WTC11 (cell line): ENCODE results near the gene USP38. TPM values are rescaled to one million over a fixed set of nuclear protein-coding genes. Genes with fewer than 3 reads are reported as not detected.

Experiments
- ATAC-seq: fragments of 200-7000 bp; cut with Tn5 transposase; 2 replicates; pipeline ENCODE4 v1.10.0; 2021; ENCODE audit warnings: mild to moderate bottlenecking, moderate library complexity
- CTCF ChIA-PET: fragments of 300-600 bp; sonication (Branson Sonifier 250); formaldehyde crosslinking; loops from one replicate; lab custom pipeline; 2021; ENCODE audit warnings: antibody characterized with exemption; lab: Charles Lee
- POLR2A ChIA-PET: fragments of 350-600 bp; sonication (Branson Sonifier 250); formaldehyde crosslinking; loops from one replicate; lab custom pipeline; 2021; ENCODE audit warnings: antibody characterized with exemption; lab: Charles Lee
- DNase-seq: peaks from one replicate; pipeline ENCODE4 v3.0.0; 2021; ENCODE audit warnings: low spot score
- H3K27ac Mint-ChIP-seq: 2 replicates; pipeline ENCODE4 v1.8.0; 2021; ENCODE audit warnings: mixed read lengths
- H3K27me3 Mint-ChIP-seq: 2 replicates; pipeline ENCODE4 v1.8.0; 2021; ENCODE audit warnings: low read depth, mild to moderate bottlenecking, moderate library complexity, mixed read lengths
- H3K36me3 Mint-ChIP-seq: 2 replicates; pipeline ENCODE4 v1.8.0; 2021; ENCODE audit warnings: mixed read lengths
- H3K4me1 Mint-ChIP-seq: 2 replicates; pipeline ENCODE4 v1.8.0; 2022; ENCODE audit warnings: mixed read lengths
- H3K4me3 Mint-ChIP-seq: 2 replicates; pipeline ENCODE4 v1.8.0; 2021; ENCODE audit warnings: mild to moderate bottlenecking, moderate library complexity, mixed read lengths
- H3K9me3 Mint-ChIP-seq: 2 replicates; pipeline ENCODE4 v1.8.0; 2021; ENCODE audit warnings: mixed read lengths
- FOXJ3 ChIP-seq: sonication (generic); formaldehyde crosslinking; IDR thresholded peaks from 2 replicates; pipeline ENCODE4 v1.9.0; 2021; ENCODE audit warnings: missing genetic modification reagents, mild to moderate bottlenecking, borderline replicate concordance
- FOXP1 ChIP-seq: sonication (generic); formaldehyde crosslinking; IDR thresholded peaks from 2 replicates; pipeline ENCODE4 v1.8.0; 2022; ENCODE audit warnings: missing genetic modification reagents, mild to moderate bottlenecking, moderate library complexity, borderline replicate concordance
- GABPB1 ChIP-seq: sonication (generic); formaldehyde crosslinking; IDR thresholded peaks from 2 replicates; pipeline ENCODE4 v1.8.1; 2023; ENCODE audit warnings: mild to moderate bottlenecking, missing genetic modification reagents
- IRF1 ChIP-seq: sonication (generic); formaldehyde crosslinking; IDR thresholded peaks from 2 replicates; pipeline ENCODE4 v1.8.0; 2023; ENCODE audit warnings: missing genetic modification reagents
- JAZF1 ChIP-seq: fragments of 250-450 bp; sonication (Bioruptor Pico); IDR thresholded peaks from 2 replicates; pipeline ENCODE4 v1.9.0; 2021; ENCODE audit warnings: moderate library complexity, mild to moderate bottlenecking, inconsistent platforms
- MLX ChIP-seq: sonication (generic); formaldehyde crosslinking; IDR thresholded peaks from 2 replicates; pipeline ENCODE4 v1.8.1; 2023; ENCODE audit warnings: mild to moderate bottlenecking, missing genetic modification reagents, moderate library complexity
- NFATC4 ChIP-seq: fragments of 250-450 bp; sonication (Bioruptor Pico); IDR thresholded peaks from 2 replicates; pipeline ENCODE4 v1.9.0; 2021; ENCODE audit warnings: mild to moderate bottlenecking
- NFYB ChIP-seq: sonication (generic); formaldehyde crosslinking; conservative IDR thresholded peaks from 2 replicates; pipeline ENCODE4 v1.8.0; 2022; ENCODE audit warnings: low read depth, missing genetic modification reagents
- NR1H2 ChIP-seq: sonication (generic); formaldehyde crosslinking; IDR thresholded peaks from 2 replicates; pipeline ENCODE4 v1.9.0; 2021; ENCODE audit warnings: mild to moderate bottlenecking, moderate library complexity, missing genetic modification reagents
- NR2C2 ChIP-seq: sonication (generic); formaldehyde crosslinking; IDR thresholded peaks from 2 replicates; pipeline ENCODE4 v1.8.0; 2022; ENCODE audit warnings: mild to moderate bottlenecking, missing genetic modification reagents
- RELA ChIP-seq: sonication (generic); formaldehyde crosslinking; IDR thresholded peaks from 2 replicates; pipeline ENCODE4 v1.8.1; 2022; ENCODE audit warnings: missing genetic modification reagents, mild to moderate bottlenecking, borderline replicate concordance
- SP1 ChIP-seq: sonication (generic); formaldehyde crosslinking; conservative IDR thresholded peaks from 2 replicates; pipeline ENCODE4 v1.8.1; 2022; ENCODE audit warnings: missing genetic modification reagents
- STAT6 ChIP-seq: sonication (generic); formaldehyde crosslinking; conservative IDR thresholded peaks from 2 replicates; pipeline ENCODE4 v1.8.1; 2023; ENCODE audit warnings: mild to moderate bottlenecking, low read depth, missing genetic modification reagents, moderate library complexity
- TEAD4 ChIP-seq: sonication (generic); formaldehyde crosslinking; IDR thresholded peaks from 2 replicates; pipeline ENCODE4 v1.8.0; 2022; ENCODE audit warnings: mild to moderate bottlenecking, missing genetic modification reagents
- ZBTB21 ChIP-seq: sonication (generic); formaldehyde crosslinking; IDR thresholded peaks from 2 replicates; pipeline ENCODE4 v1.8.1; 2023; ENCODE audit warnings: mild to moderate bottlenecking, missing genetic modification reagents, borderline replicate concordance
- ZNF138 ChIP-seq: sonication (generic); formaldehyde crosslinking; conservative IDR thresholded peaks from 2 replicates; pipeline ENCODE4 v1.8.1; 2022; ENCODE audit warnings: mild to moderate bottlenecking, moderate library complexity, missing genetic modification reagents
- ZNF396 ChIP-seq: fragments of 250-450 bp; sonication (Bioruptor Pico); IDR thresholded peaks from 2 replicates; pipeline ENCODE4 v1.8.0; 2021; ENCODE audit warnings: mild to moderate bottlenecking, moderate library complexity, borderline replicate concordance
- ZNF416 ChIP-seq: fragments of 250-450 bp; sonication (Bioruptor Pico); IDR thresholded peaks from 2 replicates; pipeline ENCODE4 v1.9.0; 2021; ENCODE audit warnings: mild to moderate bottlenecking, inconsistent platforms
- ZNF671 ChIP-seq: fragments of 250-450 bp; sonication (Bioruptor Pico); IDR thresholded peaks from 2 replicates; pipeline ENCODE4 v1.8.0; 2021; ENCODE audit warnings: mild to moderate bottlenecking
- total RNA-seq: library from RNA; stranded (reverse); gene quantifications from 3 replicates; pipeline ENCODE4 v1.2.3, GENCODE V29; 2021
- TF ChIP-seq, protein P1 (sequence below): fragments of 250-450 bp; sonication (Bioruptor Pico); IDR thresholded peaks from 2 replicates; pipeline ENCODE4 v1.9.0; 2021; ENCODE audit warnings: mild to moderate bottlenecking
- TF ChIP-seq, protein P2 (sequence below): fragments of 250-450 bp; sonication (Bioruptor Pico); IDR thresholded peaks from 2 replicates; pipeline ENCODE4 v1.9.0; 2021; ENCODE audit warnings: mild to moderate bottlenecking
- TF ChIP-seq, protein P3 (sequence below): sonication (generic); formaldehyde crosslinking; IDR thresholded peaks from 2 replicates; pipeline ENCODE4 v1.8.0; 2022; ENCODE audit warnings: mild to moderate bottlenecking, missing genetic modification reagents
- TF ChIP-seq, protein P4 (sequence below): sonication (generic); formaldehyde crosslinking; IDR thresholded peaks from 2 replicates; pipeline ENCODE4 v1.8.0; 2022; ENCODE audit warnings: missing genetic modification reagents

The USP38 gene
- total RNA-seq, 1 experiment from 2014 or later: 10.3 TPM

- DNase-seq (no peak), ATAC-seq (no peak)
- ChIA-PET POLR2A (no interaction called here), CTCF (no interaction called here)
- no peaks in the 10 kb centered on the region for H3K27me3 Mint-ChIP-seq
- no peak overlapping the region for H3K4me3 Mint-ChIP-seq
- H3K4me1 Mint-ChIP-seq: no peaks in the 10 kb centered on the region
- H3K27ac Mint-ChIP-seq: no peak overlapping the region
- TF ChIP-seq FOXP1 (CRISPR knock-in tag) (no peak), TEAD4 (CRISPR knock-in tag) (no peak), GABPB1 (CRISPR knock-in tag) (no peak), SP1 (no peak), MLX (no peak), NFYB (no peak)
- TF ChIP-seq, protein P1, sequence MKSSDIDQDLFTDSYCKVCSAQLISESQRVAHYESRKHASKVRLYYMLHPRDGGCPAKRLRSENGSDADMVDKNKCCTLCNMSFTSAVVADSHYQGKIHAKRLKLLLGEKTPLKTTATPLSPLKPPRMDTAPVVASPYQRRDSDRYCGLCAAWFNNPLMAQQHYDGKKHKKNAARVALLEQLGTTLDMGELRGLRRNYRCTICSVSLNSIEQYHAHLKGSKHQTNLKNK: no peak
- H3K9me3 Mint-ChIP-seq: no peaks in the 10 kb centered on the region
- peaks cover 56% of the 10 kb centered on the region for H3K36me3 Mint-ChIP-seq
Observed at GRCh38 chr4:143203577-143203976, 18.9 kb downstream of the USP38 start.

GRCh38 chr4:143207555-143207954, 22.8 kb downstream of the USP38 start:
- peaks cover 44% of the 10 kb centered on the region for H3K36me3 Mint-ChIP-seq
- no peak overlapping the region for H3K4me3 Mint-ChIP-seq
- no peak overlapping the region for H3K27ac Mint-ChIP-seq
- CTCF ChIA-PET: interaction anchor here (1.1 kb wide), 1 partner anchor 222 kb away, joined by 5 read pairs; no protein-coding TSS in a partner anchor
- H3K9me3 Mint-ChIP-seq: no peaks in the 10 kb centered on the region
- ATAC-seq (no peak), DNase-seq (no peak)
- H3K27me3 Mint-ChIP-seq: no peaks in the 10 kb centered on the region
- POLR2A ChIA-PET: no interaction called here
- H3K4me1 Mint-ChIP-seq: no peaks in the 10 kb centered on the region
- no peak for TF ChIP-seq NFATC4 (CRISPR knock-in tag)
- TF ChIP-seq, protein P2, sequence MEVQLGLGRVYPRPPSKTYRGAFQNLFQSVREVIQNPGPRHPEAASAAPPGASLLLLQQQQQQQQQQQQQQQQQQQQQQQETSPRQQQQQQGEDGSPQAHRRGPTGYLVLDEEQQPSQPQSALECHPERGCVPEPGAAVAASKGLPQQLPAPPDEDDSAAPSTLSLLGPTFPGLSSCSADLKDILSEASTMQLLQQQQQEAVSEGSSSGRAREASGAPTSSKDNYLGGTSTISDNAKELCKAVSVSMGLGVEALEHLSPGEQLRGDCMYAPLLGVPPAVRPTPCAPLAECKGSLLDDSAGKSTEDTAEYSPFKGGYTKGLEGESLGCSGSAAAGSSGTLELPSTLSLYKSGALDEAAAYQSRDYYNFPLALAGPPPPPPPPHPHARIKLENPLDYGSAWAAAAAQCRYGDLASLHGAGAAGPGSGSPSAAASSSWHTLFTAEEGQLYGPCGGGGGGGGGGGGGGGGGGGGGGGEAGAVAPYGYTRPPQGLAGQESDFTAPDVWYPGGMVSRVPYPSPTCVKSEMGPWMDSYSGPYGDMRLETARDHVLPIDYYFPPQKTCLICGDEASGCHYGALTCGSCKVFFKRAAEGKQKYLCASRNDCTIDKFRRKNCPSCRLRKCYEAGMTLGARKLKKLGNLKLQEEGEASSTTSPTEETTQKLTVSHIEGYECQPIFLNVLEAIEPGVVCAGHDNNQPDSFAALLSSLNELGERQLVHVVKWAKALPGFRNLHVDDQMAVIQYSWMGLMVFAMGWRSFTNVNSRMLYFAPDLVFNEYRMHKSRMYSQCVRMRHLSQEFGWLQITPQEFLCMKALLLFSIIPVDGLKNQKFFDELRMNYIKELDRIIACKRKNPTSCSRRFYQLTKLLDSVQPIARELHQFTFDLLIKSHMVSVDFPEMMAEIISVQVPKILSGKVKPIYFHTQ (CRISPR knock-in tag): no peak
- no peak for TF ChIP-seq ZNF396 (CRISPR knock-in tag)
- no peak for TF ChIP-seq ZNF671
- TF ChIP-seq NR2C2 (CRISPR knock-in tag): no peak
- TF ChIP-seq FOXJ3 (CRISPR knock-in tag): no peak
- no peak for TF ChIP-seq JAZF1 (CRISPR knock-in tag)
- TF ChIP-seq ZNF416: no peak
- TF ChIP-seq, protein P3, sequence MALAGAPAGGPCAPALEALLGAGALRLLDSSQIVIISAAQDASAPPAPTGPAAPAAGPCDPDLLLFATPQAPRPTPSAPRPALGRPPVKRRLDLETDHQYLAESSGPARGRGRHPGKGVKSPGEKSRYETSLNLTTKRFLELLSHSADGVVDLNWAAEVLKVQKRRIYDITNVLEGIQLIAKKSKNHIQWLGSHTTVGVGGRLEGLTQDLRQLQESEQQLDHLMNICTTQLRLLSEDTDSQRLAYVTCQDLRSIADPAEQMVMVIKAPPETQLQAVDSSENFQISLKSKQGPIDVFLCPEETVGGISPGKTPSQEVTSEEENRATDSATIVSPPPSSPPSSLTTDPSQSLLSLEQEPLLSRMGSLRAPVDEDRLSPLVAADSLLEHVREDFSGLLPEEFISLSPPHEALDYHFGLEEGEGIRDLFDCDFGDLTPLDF (CRISPR knock-in tag): no peak
- no peak for TF ChIP-seq STAT6
- TF ChIP-seq RELA (CRISPR knock-in tag): no peak
- TF ChIP-seq ZBTB21 (CRISPR knock-in tag): no peak
- TF ChIP-seq, protein P4, sequence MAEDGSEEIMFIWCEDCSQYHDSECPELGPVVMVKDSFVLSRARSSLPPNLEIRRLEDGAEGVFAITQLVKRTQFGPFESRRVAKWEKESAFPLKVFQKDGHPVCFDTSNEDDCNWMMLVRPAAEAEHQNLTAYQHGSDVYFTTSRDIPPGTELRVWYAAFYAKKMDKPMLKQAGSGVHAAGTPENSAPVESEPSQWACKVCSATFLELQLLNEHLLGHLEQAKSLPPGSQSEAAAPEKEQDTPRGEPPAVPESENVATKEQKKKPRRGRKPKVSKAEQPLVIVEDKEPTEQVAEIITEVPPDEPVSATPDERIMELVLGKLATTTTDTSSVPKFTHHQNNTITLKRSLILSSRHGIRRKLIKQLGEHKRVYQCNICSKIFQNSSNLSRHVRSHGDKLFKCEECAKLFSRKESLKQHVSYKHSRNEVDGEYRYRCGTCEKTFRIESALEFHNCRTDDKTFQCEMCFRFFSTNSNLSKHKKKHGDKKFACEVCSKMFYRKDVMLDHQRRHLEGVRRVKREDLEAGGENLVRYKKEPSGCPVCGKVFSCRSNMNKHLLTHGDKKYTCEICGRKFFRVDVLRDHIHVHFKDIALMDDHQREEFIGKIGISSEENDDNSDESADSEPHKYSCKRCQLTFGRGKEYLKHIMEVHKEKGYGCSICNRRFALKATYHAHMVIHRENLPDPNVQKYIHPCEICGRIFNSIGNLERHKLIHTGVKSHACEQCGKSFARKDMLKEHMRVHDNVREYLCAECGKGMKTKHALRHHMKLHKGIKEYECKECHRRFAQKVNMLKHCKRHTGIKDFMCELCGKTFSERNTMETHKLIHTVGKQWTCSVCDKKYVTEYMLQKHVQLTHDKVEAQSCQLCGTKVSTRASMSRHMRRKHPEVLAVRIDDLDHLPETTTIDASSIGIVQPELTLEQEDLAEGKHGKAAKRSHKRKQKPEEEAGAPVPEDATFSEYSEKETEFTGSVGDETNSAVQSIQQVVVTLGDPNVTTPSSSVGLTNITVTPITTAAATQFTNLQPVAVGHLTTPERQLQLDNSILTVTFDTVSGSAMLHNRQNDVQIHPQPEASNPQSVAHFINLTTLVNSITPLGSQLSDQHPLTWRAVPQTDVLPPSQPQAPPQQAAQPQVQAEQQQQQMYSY (CRISPR knock-in tag): no peak
- no peak for TF ChIP-seq ZNF138
- TF ChIP-seq NR1H2 (CRISPR knock-in tag): no peak
- no peak for TF ChIP-seq IRF1 (CRISPR knock-in tag)
